Tongue (tissue), 2 donors: ENCODE measurements around the gene LPO. TPM values are rescaled to one million over a fixed set of nuclear protein-coding genes. Genes with fewer than 3 reads are reported as not detected.

ENCODE experiments used
- DNase-seq: peaks from one replicate; pipeline ENCODE4 v3.0.0-alpha.2; 2015
- total RNA-seq: library from RNA; depleted of rRNA; stranded (reverse); fragments of >200 nt; gene quantifications from one replicate; pipeline ENCODE4 v1.2.3, GENCODE V29; 2014

The LPO gene
- total RNA-seq, 1 donor from 2014 or later = 6.4 TPM

GRCh38 chr17:58279016-58279711 is 40.8 kb downstream of the LPO start:
- DNase-seq = peak; percentile 83

DNA sequence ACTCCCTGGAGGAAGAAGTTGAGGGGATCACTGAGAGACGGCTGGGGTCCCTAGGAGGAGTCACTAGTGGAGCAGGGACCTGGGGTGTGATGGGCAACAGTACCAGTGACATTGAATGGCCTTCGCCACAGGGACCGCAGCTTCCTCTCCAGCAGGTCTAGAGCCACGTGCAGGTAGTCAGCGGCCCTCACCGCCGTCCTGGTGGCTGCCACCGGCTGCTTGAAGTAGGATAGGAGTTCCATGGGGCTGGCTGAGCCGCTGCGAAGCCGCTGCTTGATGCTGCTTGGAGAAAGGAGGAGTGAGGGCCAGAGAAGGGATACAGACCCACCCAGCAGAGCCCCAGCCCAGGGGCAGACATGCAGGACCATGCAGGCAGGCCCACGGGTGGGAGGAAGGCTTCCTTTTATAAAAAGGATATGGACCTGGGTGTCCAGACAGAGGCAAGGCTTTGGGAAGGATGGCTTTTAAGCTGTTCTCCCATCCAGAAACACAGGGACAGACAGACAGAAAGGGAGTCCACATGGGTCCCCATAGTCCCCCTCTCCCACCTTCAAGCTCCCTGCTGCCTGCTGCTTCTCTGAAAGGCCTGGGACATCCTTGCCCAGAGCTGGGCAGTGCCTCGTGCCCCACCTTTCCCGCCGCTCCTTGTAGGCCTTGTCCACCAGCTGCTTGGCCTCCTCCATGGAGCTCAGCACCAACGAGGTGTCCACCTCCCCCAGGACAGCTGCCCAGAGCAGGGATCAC is 41.5 kb downstream of the LPO start:
- no peak for DNase-seq

DNA sequence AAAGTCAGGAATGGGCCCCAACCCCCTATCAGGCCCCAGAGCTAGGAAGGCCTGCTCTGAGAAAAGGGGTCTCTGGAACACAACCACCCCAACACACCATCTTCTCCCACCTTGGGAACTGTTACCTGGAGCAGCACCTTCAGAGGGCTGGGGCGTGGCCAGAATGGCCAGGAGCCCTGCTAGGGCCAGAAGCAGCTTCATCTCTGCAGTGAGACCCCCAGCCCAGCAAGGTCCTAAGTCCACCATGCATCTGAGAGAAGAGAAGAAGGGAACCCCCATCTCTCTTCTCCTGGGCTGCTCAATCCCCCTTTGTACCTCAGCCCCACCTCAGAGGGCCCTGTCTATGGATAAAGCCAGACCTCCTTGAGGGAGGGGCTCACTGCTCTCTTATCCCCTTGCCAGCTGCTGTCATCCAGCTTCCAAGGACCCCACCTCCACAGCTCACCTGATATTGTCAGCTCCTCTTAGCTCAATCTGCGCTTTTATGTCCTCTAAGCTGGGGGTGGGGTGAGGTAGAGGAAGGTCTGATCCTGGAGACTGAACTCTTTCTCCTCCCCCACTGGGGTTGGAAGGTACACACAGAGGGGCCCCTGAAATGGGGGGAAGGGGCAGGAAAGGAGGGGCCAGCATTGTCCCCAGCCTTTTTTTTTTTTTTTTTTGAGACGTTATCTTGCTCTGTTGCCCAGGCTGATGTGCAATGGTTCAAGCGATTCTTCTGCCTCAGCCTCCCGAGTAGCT is 42.3 kb downstream of the LPO start, which contains the start of gene MPO:
Gene MPO (minus strand): TSS at position 456 of the 738 bp plus-strand sequence. CDS start 177 bp downstream, at position 279.
- DNase-seq = no peak

GRCh38 chr17:58281511-58282011 is 43.2 kb downstream of the LPO start:
- DNase-seq = no peak

DNA sequence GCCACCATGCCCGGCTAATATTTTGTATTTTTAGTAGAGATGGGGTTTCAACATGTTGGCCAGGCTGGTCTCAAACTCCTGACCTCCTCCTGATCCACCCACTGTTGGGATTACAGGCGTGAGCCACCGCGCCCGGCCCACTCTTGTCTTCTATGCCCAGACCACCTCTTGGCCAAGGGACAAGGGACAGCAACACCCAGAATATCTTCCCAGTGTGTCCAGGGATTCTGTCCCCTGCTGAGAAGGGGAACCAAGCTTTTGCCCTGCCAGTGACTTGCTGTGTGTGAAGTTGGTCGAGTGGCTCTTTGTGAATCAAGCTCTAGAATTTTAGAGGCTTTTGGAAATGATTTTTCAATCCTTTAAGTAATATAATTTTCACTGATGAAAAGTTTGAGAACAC is 44.1 kb downstream of the LPO start:
- DNase-seq = no peak

DNA sequence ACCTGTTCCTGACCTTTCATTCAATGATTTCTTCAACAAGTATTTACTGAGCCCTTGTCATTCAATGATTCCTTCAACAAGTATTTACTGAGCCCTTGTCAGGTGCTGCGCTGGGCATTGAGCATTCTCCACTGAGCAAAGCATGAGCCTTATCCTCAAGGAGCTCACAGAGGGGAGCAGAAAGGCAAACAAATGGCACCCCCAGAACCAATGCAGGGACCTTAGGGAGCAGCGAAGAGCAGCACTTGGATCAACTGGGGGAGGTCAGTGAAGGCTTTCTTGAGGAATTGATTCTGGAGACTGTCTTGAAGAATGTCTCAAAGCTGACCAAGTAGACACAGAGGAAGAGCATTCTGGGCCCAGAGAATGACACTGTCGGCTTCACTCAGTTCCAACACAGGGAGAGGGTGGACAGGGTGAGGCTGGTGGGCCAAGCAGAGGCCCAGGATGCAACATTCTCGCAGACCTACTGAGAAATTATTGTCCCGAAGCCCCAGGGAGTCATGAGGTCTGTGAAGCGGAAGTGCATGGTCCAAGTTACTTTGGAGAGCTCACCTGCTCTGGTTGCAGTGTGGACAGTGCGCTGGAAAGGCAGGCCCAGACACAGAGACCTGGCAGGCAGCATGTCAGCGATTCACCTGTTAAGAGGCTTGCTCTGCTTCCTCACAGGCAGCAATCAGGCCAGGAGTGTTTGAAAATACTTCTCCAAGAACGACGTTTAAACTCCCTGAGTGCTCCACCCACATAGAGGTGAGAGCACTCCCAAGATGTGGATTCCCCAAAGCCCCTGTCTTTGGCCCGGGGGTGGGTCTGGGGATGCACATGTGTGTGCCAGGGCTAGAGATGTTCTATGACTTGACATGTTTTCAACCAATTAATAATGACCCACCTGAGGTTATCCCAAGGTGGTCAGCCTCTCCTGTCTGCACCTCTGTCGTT is 45.6 kb downstream of the LPO start:
- DNase-seq = no peak

DNA sequence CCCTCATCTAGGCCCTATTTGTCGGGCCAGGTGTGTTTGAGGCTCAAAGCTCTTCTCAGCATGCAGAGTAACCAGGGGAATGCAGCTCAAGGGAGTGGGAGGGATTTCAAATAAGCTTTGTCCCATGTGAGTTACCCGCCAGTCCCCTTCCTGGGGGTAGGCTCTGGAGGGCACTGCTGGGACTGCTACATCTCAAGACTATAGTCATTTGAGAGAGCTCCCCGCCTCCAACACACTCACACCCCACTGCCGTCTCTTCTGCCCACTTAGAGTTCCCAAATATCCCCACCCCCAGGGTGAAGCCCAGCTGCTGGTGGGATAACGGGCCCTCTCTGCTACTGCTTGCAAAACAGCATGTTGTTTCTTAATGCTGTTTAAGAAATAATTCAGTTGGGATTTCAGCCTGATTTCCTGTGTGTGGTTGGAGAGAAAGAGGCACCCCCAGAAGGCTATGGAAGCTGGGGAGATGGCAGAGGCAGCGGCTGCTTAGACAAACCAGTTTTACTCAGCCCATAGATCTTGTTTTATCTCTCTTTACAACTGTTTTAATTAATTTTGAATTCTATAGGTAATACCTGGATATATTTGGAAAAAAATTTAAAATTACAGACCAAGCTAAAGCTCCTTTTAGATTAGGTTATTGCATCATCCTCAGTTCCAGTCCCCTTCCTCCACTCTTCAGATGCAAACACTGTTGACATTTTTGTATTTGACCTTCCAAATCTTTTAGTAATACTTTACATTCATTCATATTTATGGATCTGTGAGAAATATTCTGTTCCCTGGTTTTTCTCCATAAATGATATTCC is 46.4 kb downstream of the LPO start:
- DNase-seq = no peak

GRCh38 chr17:58285422-58285810 is 47.0 kb downstream of the LPO start:
- no peak for DNase-seq

GRCh38 chr17:58289869-58290268 is 51.5 kb downstream of the LPO start:
- no peak for DNase-seq

- DNase-seq = no peak
These were observed 52.9 kb downstream of the LPO start for GRCh38 chr17:58291246-58291645.

GRCh38 chr17:58294034-58294433 is 55.6 kb downstream of the LPO start:
- no peak for DNase-seq

- DNase-seq = no peak
These were observed 62.0 kb downstream of the LPO start for GRCh38 chr17:58300336-58300735.

GRCh38 chr17:58301504-58302150 is 63.2 kb downstream of the LPO start:
- no peak for DNase-seq

DNA sequence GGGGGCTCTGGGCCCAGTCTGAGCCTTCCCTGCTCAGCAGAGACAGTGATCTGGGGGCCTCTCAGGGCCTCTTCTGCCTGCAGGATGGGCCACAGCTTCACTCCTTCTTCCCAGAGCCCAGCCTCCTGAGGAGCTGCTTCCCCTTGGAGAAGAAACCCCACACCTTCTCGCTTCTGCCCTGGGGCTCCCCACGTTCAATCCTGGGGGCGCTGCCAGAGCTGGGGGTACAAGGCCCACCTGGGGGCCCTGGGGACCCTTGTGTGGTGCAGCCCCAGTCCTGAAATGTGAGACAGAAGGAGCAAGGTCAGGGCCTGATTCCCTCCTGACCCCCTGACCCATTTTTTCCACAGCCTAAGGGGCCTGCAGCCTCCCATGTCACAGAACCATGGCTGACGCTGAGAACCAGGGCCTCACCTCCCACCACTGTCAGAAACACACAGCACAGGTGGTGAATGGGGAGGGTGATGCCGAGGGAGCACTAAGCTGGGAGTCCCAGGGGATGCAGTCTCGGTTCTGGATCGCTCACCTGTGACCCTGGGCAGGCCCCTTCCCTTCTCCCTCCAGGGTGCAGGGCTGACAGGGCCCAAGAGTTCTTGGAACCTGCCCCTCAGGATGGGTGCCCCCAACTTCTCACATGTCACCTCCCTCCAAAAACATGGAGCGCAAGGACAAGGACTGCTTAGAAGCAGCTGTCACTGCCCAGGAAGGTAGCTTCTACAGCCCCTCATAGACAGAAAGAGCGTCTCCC is 64.0 kb downstream of the LPO start:
- no peak for DNase-seq

- DNase-seq = no peak
These were observed 64.7 kb downstream of the LPO start for GRCh38 chr17:58302919-58303585.

DNA sequence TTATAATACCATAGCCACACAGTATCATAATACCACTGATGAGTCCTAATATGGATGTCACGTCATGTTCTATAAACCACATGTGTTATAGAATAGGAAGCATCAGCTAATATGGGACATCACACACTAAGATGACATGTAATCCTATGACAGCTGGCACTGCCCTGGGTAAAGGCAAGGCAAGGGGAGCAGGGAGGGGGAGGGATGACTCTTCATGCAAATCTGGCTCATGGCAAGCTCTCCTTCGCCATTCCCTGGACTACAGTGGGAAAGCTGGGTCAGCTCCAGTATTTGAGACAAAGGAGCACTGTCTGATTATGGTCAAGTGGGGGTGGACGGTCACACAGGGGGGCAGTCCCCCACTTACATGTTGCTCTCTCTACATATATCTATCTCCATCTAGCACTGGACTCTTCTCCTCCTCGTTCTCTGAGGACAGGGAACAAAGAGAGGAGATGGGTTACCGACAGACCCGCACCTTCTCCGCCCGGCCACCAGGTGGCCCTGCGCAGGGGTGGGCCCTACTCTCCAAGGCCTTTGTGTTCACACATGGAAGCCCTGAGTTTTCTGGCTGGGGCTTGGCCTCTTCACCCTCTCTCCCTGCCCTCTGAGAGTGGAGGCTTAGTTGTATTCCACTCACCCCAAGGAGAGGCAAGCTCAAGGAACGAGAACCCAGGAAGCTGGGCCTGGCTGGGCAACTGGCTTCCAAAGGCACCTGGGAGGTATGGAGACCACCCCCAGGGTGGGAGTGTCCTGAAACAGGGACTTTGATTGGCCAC is 65.8 kb downstream of the LPO start:
- DNase-seq = peak; percentile 55

DNA sequence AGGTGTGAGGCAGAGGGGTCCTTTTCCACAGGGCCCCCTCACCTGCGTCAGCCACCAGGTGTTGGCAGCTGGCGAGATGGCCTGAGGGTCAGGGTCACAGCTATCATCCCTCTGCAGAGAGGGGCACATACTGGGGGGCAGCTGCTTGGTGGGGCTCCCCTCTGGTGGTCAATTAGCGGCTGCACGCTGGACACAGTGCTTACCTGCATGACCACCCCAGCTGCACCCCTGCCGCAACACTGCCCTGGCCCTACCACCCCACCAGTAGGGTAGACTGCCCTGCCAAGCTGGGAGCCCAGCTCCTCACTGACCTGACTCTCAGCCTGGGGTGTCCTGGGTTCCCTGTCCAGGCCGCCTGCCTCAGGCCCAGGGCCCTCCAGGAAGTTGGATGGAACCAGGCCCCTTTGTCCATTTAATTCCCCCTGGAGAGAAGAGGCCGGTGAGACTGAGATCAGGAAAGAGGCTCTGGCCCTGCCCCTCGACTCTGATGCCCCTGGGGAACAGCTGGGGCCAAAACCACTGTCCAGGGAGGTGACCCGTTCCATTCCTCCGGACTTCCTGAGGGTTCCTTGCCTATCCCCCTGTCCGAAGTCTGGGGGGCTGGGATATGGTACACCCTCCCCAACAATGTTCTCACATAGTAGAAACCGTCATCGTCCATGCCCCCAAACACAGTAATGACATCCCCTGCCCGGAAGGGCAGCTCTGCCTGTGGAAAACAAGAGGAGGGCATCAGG is 66.5 kb downstream of the LPO start:
- DNase-seq = no peak
